Activated CD8-positive, alpha-beta T cell treated with anti-CD3 and anti-CD28 coated beads for 36 hours (primary cell): Measurements from ENCODE around the gene MAPK8IP2. TPM values are rescaled to one million over a fixed set of nuclear protein-coding genes. Genes with fewer than 3 reads are reported as not detected.
"Not testable (repeated sequence)": the region's sequence is repeated elsewhere in the genome, so short reads cannot be mapped to it uniquely, and the experiment has no call there.

Source experiments
- ATAC-seq: fragments of 200-7000 bp; cut with Tn5 transposase; one replicate; pipeline ENCODE4 v1.10.0; 2021; ENCODE audit warnings: mild to moderate bottlenecking, moderate library complexity
- CTCF ChIA-PET: fragments of 350-600 bp; sonication (Branson Sonifier 250); formaldehyde crosslinking; loops from one replicate; lab custom pipeline; 2021; ENCODE audit warnings: antibody characterized with exemption; lab: Charles Lee
- POLR2A ChIA-PET: fragments of 350-600 bp; sonication (Branson Sonifier 250); formaldehyde crosslinking; loops from one replicate; lab custom pipeline; 2021; ENCODE audit warnings: antibody characterized with exemption; lab: Charles Lee
- DNase-seq: peaks from one replicate; pipeline ENCODE4 v3.0.0-alpha.2; 2020
- H3K27ac Mint-ChIP-seq: one replicate; pipeline ENCODE4 v1.8.0; 2021; ENCODE audit warnings: mild to moderate bottlenecking, mixed read lengths
- H3K27me3 Mint-ChIP-seq: one replicate; pipeline ENCODE4 v1.8.0; 2021; ENCODE audit warnings: mixed read lengths
- H3K36me3 Mint-ChIP-seq: one replicate; pipeline ENCODE4 v1.8.0; 2021; ENCODE audit warnings: low read depth, mixed read lengths
- H3K4me1 Mint-ChIP-seq: one replicate; pipeline ENCODE4 v1.8.0; 2021; ENCODE audit warnings: low read depth, mixed read lengths
- H3K4me3 Mint-ChIP-seq: one replicate; pipeline ENCODE4 v1.8.0; 2021; ENCODE audit warnings: mild to moderate bottlenecking, moderate library complexity, mixed read lengths
- H3K9me3 Mint-ChIP-seq: one replicate; pipeline ENCODE4 v1.8.0; 2021; ENCODE audit warnings: mixed read lengths
- CTCF ChIP-seq: fragments of 200-600 bp; IDR thresholded peaks from one replicate; pipeline ENCODE4 v1.8.0; 2022; ENCODE audit warnings: antibody characterized with exemption, mild to moderate bottlenecking
- intact Hi-C: fragments of 100-400 bp; cut with micrococcal nuclease; formaldehyde crosslinking; loops from one replicate; pipeline ENCODE4 v1.10.0; 2022
- total RNA-seq, 2 experiments: library from RNA; stranded (reverse); gene quantifications; one replicate each; pipeline ENCODE4 v1.2.3, GENCODE V29; 2021

MAPK8IP2 gene
- total RNA-seq, 2 experiments from 2014 or later = 0.11 TPM

- TF ChIP-seq CTCF = no peak
- ChIA-PET POLR2A (no interaction called here), CTCF (no interaction called here)
- Mint-ChIP-seq H3K4me1 (peaks cover 9% of the 10 kb centered on the region), H3K27me3 (no peaks in the 10 kb centered on the region), H3K9me3 (no peaks in the 10 kb centered on the region), H3K4me3 (no peak overlapping the region), H3K36me3 (no peaks in the 10 kb centered on the region), H3K27ac (no peak overlapping the region)
- DNase-seq = no peak
- intact Hi-C loops = no loop called here
- ATAC-seq = no peak
Measured at GRCh38 chr22:50633771-50634170, 33.2 kb downstream of the MAPK8IP2 start.

GRCh38 chr22:50635591-50635990 lies 35.0 kb downstream of the MAPK8IP2 start:
- TF ChIP-seq CTCF = no peak
- Mint-ChIP-seq H3K4me3 (no peak overlapping the region), H3K4me1 (no peaks in the 10 kb centered on the region), H3K27me3 (no peaks in the 10 kb centered on the region), H3K9me3 (no peaks in the 10 kb centered on the region), H3K27ac (no peak overlapping the region), H3K36me3 (no peaks in the 10 kb centered on the region)
- intact Hi-C loops = no loop called here
- ATAC-seq (no peak), DNase-seq (no peak)
- ChIA-PET POLR2A (interaction anchor here (0.6 kb wide), 1 partner anchor 28 kb away, joined by 3 read pairs; no protein-coding TSS in a partner anchor), CTCF (no interaction called here)

GRCh38 chr22:50640296-50640695 lies 39.7 kb downstream of the MAPK8IP2 start:
- DNase-seq, H3K36me3 Mint-ChIP-seq, H3K4me1 Mint-ChIP-seq, intact Hi-C loops, ATAC-seq, H3K27me3 Mint-ChIP-seq, H3K9me3 Mint-ChIP-seq, H3K27ac Mint-ChIP-seq, H3K4me3 Mint-ChIP-seq: not testable (repeated sequence)
- POLR2A ChIA-PET = interaction anchor here (0.6 kb wide), 1 partner anchor 10 kb away, joined by 3 read pairs; no protein-coding TSS in a partner anchor
- CTCF ChIA-PET = interaction anchor here (1.9 kb wide), 1 partner anchor 19 kb away, joined by 8 read pairs; no protein-coding TSS in a partner anchor

GRCh38 chr22:50640857-50641647 lies 40.5 kb downstream of the MAPK8IP2 start:
- no peaks in the 10 kb centered on the region for H3K36me3 Mint-ChIP-seq
- H3K9me3 Mint-ChIP-seq = no peaks in the 10 kb centered on the region
- H3K4me1 Mint-ChIP-seq = no peaks in the 10 kb centered on the region
- POLR2A ChIA-PET = interaction anchor here (0.6 kb wide), 2 partner anchors 11 to 27 kb away, joined by 3 read pairs; no protein-coding TSS in a partner anchor
- H3K27ac Mint-ChIP-seq = no peak overlapping the region
- TF ChIP-seq CTCF = no peak
- intact Hi-C loops = no loop called here
- CTCF ChIA-PET = interaction anchor here (0.6 to 1.9 kb wide), 3 partner anchors 20 to 187 kb away, joined by 3 to 8 read pairs (median 3); no protein-coding TSS in a partner anchor
- ATAC-seq (no peak), DNase-seq (no peak)
- peaks cover 4% of the 10 kb centered on the region for H3K27me3 Mint-ChIP-seq
- H3K4me3 Mint-ChIP-seq = no peak overlapping the region

- no peak overlapping the region for H3K27ac Mint-ChIP-seq
- peak; percentile 20 for DNase-seq
- no peak for TF ChIP-seq CTCF
- no peaks in the 10 kb centered on the region for H3K36me3 Mint-ChIP-seq
- H3K27me3 Mint-ChIP-seq = peaks cover 8% of the 10 kb centered on the region
- POLR2A ChIA-PET = interaction anchor here (0.7 kb wide), 1 partner anchor 404 kb away, joined by 4 read pairs; no protein-coding TSS in a partner anchor
- no peaks in the 10 kb centered on the region for H3K9me3 Mint-ChIP-seq
- ATAC-seq = peak; percentile 30
- no peaks in the 10 kb centered on the region for H3K4me1 Mint-ChIP-seq
- H3K4me3 Mint-ChIP-seq = no peak overlapping the region
- intact Hi-C loops = no loop called here
- CTCF ChIA-PET = interaction anchor here (0.6 to 1.9 kb wide), 3 partner anchors 21 to 188 kb away, joined by 3 to 8 read pairs (median 3); no protein-coding TSS in a partner anchor
Measured at GRCh38 chr22:50641696-50642607, 41.4 kb downstream of the MAPK8IP2 start.

- H3K36me3 Mint-ChIP-seq, intact Hi-C loops, H3K4me1 Mint-ChIP-seq, CTCF ChIA-PET, H3K27ac Mint-ChIP-seq, H3K9me3 Mint-ChIP-seq, ATAC-seq, DNase-seq, H3K27me3 Mint-ChIP-seq, H3K4me3 Mint-ChIP-seq: not testable (repeated sequence)
- POLR2A ChIA-PET = interaction anchor here (0.7 kb wide), 1 partner anchor 405 kb away, joined by 4 read pairs; no protein-coding TSS in a partner anchor
Measured at GRCh38 chr22:50643021-50643820, 42.6 kb downstream of the MAPK8IP2 start.

GRCh38 chr22:50643821-50644101 lies 43.2 kb downstream of the MAPK8IP2 start:
- H3K4me1 Mint-ChIP-seq, H3K9me3 Mint-ChIP-seq, H3K36me3 Mint-ChIP-seq, POLR2A ChIA-PET, H3K4me3 Mint-ChIP-seq, DNase-seq, H3K27me3 Mint-ChIP-seq, intact Hi-C loops, CTCF ChIA-PET, H3K27ac Mint-ChIP-seq, ATAC-seq: not testable (repeated sequence)
